Left lobe of liver (tissue), 2 donors: ENCODE results near the gene INTS7. TPM values are rescaled to one million over a fixed set of nuclear protein-coding genes. Genes with fewer than 3 reads are reported as not detected.
"Not testable (repeated sequence)": the region's sequence is repeated elsewhere in the genome, so short reads cannot be mapped to it uniquely, and the experiment has no call there.

Source experiments
- ATAC-seq: fragments of 200-7000 bp; cut with Tn5 transposase; one replicate; pipeline ENCODE4 v1.9.1; 2020; ENCODE audit warnings: mild to moderate bottlenecking, moderate library complexity
- DNase-seq: peaks from one replicate; pipeline ENCODE4 v3.0.0-alpha.2; 2020; ENCODE audit warnings: low spot score
- total RNA-seq: library from RNA; stranded (reverse); gene quantifications from one replicate; pipeline ENCODE4 v1.2.1, GENCODE V29; 2021
- donor health status: DM: no; HTN: no; CAD: no; lungs with moderate emphysema.
- donor health status: DM: no; HTN: yes; CAD: no.

Gene INTS7
- total RNA-seq, 1 donor from 2014 or later, result 5.2 TPM

GRCh38 chr1:211986628-211987254, 48.6 kb downstream of the INTS7 start:
- DNase-seq, result no peak
- no peak for ATAC-seq

- ATAC-seq, result peak; percentile 57
- DNase-seq, result no peak
These were observed 49.6 kb downstream of the INTS7 start for GRCh38 chr1:211985556-211986264.

DNA sequence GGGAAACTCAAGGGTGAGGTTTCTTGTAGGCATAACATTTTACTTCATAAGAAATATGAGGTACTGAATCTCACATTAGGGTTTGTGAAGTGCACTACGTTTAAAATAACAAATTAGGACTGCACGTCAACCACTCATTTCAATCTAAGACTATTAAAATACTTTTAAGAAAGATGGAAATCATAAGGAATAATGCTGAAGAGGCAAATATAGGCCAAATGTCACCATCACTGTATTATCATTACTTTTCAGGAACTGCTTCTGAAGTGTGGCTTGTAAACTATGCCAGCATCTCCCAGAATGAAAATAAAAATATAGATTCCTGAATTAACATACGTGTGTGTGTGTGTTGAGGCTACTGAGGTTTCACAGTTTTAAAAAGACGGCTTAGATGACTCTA, 56.8 kb downstream of the INTS7 start:
- no peak for DNase-seq
- no peak for ATAC-seq

GRCh38 chr1:211975152-211975941, 60.0 kb downstream of the INTS7 start:
- ATAC-seq (peak; percentile 74), DNase-seq (no peak)

DNA sequence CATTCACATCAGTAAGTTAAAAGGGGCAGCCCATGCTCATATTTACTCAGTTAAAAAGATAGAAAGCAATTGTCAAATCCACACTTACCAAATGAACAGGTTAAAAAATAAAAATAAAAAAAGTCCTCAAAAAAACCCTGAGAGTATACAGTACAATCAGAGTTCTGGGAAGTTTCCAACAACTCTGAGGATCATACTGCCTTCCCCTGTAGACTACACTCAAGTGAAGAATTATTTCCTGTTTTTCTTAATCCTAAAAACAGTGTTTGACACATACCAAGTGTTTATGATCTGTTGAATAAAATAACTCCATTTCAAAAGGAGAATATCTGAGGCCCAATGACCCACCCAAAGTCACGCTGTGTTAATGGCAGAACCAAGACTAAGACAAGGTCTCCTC, 61.8 kb downstream of the INTS7 start:
- DNase-seq (no peak), ATAC-seq (no peak)

DNA sequence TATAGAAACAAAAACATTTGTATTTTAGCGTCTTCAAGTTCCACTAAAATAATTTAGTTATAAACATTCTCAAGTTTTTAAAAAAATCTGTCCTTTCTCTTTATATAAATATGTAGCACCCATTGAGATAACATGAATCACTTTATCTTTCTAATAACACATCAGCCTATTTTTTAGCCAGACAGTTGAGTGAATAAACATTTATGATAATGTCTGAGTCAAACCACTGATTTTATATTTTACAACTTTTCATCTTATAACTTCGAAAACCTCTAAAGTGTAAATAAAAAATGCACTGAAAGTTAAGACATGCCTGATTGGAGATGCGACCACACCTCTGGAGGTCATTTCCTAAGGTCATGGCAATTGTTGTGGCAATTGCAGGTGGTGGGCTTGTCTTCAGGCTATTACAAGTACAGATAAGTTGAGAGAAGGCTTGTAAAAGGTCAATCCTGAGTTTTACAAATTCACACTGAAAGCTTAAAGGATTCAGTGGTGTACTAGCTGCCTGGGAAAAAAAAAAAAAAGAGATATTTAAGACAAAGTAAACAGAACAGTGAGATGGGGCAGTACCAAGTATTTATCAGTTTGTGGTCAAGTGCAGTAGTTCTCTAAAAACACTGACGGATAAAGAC, 67.0 kb downstream of the INTS7 start:
- DNase-seq (no peak), ATAC-seq (no peak)

DNA sequence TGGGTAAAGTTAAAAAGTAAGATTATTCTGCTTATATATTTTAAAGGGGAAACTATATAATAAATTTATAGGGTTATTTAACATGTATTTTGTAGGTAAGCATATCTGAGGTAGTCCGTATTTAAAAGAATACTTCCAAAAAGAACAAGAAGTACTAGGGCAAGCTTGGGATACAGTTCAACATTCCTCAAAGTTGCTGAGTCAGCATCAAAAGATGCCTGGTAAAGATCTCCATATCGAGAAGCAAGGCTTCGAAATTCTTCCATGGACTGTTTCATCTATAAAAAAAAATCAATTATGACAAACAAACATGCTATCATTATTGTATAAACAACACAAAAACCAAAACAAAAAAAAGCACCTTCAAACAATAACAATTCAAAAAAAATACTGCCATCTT, 67.7 kb downstream of the INTS7 start:
- DNase-seq, result no peak
- ATAC-seq, result no peak

- DNase-seq, result no peak
- no peak for ATAC-seq
These were observed 70.1 kb downstream of the INTS7 start for GRCh38 chr1:211965108-211965805.

DNA sequence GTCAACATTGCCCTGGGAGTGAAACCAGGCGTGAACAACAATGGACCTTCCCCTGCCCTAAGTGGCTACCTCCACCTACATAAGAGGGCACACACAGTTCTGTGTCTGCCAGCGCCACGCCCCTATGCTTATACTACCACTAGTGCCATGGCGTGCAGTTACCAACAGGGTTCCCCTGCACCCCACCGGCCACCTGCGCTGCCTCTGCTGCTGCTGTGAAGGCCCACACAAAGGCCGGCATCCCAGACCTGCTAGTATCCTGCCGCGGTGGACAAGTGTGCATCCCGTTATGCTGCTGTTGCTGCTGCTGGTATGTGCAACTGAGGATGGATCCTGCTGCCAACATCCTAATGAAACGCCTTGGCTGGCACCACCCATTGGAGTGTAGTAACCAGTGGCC, 75.7 kb downstream of the INTS7 start:
- no peak for ATAC-seq
- no peak for DNase-seq

- DNase-seq (no peak), ATAC-seq (no peak)
These were observed 76.1 kb downstream of the INTS7 start for GRCh38 chr1:211959221-211959620.

- ATAC-seq, DNase-seq: not testable (repeated sequence)
These were observed 81.3 kb downstream of the INTS7 start for GRCh38 chr1:211954028-211954427.

- not testable (repeated sequence) for DNase-seq, ATAC-seq
These were observed 81.8 kb downstream of the INTS7 start for GRCh38 chr1:211953543-211953942.

DNA sequence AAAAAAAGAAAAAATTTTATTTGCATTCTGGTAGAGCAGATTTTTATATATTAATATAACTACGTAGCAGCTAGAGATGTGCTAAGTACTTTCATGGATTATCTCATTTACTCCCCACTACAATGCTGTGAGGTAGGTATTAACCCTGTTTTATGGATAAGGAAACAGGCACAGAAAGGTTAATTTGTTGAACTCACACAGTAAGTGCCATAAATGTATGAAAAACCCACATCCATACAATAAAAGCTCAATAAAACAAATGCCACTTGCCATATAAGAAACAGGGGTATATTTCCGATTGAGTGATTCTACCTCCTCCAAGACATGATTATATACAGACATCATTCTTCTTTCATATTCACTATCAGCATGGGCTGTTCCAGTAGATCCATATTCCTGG, 83.1 kb downstream of the INTS7 start:
- no peak for ATAC-seq

GRCh38 chr1:211951856-211952255, 83.5 kb downstream of the INTS7 start:
- DNase-seq, result no peak
- peak; percentile 48 for ATAC-seq

More for the DNA sequence above, 83.1 kb downstream of the INTS7 start:
- no peak for DNase-seq

DNA sequence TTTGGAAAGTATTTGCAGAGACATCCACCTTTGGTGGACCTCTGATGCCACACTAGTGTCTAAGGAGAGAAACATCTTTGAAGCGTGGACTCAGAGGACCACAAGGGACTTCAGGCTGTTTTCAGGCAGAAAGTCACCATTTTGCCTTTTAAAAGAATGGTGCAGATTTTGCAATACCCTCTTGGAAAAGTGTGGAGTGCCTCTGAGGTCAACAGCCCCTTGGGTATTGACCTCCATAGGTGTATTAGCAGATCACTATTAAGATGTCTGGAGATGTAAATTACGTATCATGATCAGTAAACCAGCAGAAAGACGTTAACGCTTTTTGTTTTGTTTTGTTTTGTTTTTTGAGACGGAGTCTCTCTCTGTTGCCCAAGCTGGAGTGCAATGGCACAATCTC, 87.0 kb downstream of the INTS7 start:
- ATAC-seq (no peak), DNase-seq (no peak)

- DNase-seq (no peak), ATAC-seq (no peak)
These were observed 87.7 kb downstream of the INTS7 start for GRCh38 chr1:211947396-211948295.

DNA sequence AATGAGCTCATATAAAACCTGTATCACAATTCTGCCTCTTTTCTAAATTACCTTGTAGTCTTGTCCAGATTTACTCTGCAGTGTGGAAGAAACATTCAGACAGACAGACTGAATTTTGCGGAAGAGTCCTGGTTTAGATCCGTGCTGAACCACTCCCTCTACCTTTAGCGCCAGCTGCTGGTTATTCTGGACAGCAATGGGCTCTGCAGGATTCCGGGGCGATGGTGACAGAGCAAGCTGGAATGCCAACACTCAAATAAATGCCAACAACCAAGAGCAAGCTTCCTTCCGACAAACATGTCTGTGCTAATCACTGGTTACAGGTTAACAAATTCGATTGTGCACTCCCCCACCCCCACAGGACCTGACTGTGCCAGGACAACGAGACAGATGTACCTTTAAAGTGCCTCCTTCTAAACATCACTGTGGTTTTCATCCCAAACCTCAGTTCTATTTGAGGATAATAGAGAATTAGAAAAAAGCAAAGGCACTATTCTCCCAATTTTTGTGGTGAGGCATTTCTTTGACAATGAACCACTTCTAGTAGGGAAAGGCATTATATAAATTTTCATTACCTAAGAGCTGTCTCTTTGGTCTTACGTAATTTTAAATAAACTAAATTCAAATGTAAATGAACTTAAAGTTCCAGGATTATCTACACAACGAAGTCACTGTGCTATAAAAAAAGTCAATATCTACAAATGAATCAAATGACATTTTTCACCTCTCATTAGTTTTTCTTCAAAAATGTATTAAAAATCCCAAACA, 90.4 kb downstream of the INTS7 start:
- ATAC-seq (peak; percentile 96), DNase-seq (peak; percentile 94)

DNA sequence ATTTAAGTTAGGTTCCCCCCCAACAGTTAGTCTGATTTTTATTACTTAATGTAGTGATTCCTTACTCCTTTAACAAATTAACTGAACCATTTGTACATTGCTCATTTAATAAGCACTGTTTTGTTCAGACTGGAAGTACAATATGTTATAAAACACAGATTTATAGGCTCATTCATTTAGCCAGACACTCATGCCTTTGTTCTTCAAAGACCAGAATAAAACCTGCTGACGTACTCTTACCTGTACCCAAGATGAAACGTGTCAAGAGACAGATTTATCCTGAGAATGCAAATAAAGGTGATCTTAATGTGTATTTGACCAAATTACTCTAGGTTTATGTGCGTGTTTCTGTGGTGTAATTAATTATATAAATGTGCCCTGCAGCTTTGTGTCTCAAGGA, 92.8 kb downstream of the INTS7 start:
- ATAC-seq (no peak), DNase-seq (no peak)

- DNase-seq (no peak), ATAC-seq (peak; percentile 8)
These were observed 95.4 kb downstream of the INTS7 start for GRCh38 chr1:211939876-211940468.
